Astrocyte (in vitro differentiated cells and primary cell): ENCODE measurements around the gene NOS1AP.

Source experiments
- EZH2 ChIP-seq: IDR thresholded peaks from 2 replicates; pipeline ENCODE4 v1.6.1; 2012; ENCODE audit warnings: mild to moderate bottlenecking, low read length, inconsistent platforms; ENCODE audit not compliant: insufficient read depth
- TF ChIP-seq, protein P1 (sequence below): IDR thresholded peaks from 2 replicates; pipeline ENCODE4 v1.5.1; 2011; ENCODE audit warnings: low read depth, mild to moderate bottlenecking, inconsistent platforms, low read length, moderate library complexity; ENCODE audit not compliant: insufficient read depth

DNA sequence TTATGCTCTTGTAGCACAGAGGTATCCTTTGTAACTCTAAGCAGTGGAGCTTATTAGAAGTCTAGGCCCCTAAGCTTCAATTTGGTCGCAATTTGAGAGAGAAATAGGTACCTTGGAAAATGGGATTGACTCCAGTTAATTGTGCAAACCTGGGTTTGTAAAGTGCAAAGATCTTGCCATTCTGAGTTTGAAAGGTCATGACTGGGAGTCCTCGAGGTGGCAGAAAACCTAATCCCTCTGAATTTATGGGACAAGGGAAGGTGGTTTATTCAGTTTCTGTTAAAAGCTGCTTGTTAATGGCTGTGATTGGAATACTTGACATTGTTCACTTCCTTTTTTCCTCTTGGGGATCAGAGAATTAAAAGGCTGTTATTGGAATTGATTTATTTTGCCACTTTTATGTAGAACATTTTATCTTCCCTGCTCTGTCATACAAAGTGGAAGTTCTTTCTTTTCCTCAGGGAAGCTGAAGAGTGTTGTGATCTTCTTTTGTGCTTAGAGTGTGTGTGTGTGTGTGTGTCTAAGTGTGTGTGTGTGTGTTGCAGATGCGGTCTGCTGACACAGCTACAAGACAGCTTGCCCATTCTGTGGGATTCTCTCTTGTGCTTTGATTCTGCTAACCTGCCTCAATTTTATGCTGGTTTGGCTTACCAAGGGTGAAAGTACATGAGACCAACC lies 162.7 kb downstream of the NOS1AP start:
- no peak for TF ChIP-seq EZH2
- TF ChIP-seq, protein P1, sequence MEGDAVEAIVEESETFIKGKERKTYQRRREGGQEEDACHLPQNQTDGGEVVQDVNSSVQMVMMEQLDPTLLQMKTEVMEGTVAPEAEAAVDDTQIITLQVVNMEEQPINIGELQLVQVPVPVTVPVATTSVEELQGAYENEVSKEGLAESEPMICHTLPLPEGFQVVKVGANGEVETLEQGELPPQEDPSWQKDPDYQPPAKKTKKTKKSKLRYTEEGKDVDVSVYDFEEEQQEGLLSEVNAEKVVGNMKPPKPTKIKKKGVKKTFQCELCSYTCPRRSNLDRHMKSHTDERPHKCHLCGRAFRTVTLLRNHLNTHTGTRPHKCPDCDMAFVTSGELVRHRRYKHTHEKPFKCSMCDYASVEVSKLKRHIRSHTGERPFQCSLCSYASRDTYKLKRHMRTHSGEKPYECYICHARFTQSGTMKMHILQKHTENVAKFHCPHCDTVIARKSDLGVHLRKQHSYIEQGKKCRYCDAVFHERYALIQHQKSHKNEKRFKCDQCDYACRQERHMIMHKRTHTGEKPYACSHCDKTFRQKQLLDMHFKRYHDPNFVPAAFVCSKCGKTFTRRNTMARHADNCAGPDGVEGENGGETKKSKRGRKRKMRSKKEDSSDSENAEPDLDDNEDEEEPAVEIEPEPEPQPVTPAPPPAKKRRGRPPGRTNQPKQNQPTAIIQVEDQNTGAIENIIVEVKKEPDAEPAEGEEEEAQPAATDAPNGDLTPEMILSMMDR = no peak
